Neutrophil (primary cell): ENCODE data around the gene CCSER1.
"Not testable (repeated sequence)": the region's sequence is repeated elsewhere in the genome, so short reads cannot be mapped to it uniquely, and the experiment has no call there.

ENCODE experiments used
- H3K27ac ChIP-seq: fragments of 200-600 bp; sonication (generic); 2 replicates; pipeline ENCODE4 v1.5.1; 2016; ENCODE audit warnings: mild to moderate bottlenecking, moderate library complexity
- H3K27me3 ChIP-seq: fragments of 200-600 bp; sonication (generic); 2 replicates; pipeline ENCODE4 v1.6.0; 2016; ENCODE audit warnings: mild to moderate bottlenecking
- H3K36me3 ChIP-seq: fragments of 200-600 bp; sonication (generic); 2 replicates; pipeline ENCODE4 v1.5.1; 2017
- H3K4me1 ChIP-seq, 2 experiments: fragments of 200-600 bp in 1 of 2; sonication (generic) in 1 of 2; 1 replicate in 1 of 2; 2 replicates in 1 of 2; pipeline versions ENCODE4 v1.5.1 to v1.6.1; 2013 to 2016; ENCODE audit warnings: low read depth in 1 of 2, low read length in 1 of 2, mild to moderate bottlenecking in 1 of 2, moderate library complexity in 1 of 2; ENCODE audit not compliant: control insufficient read depth in 1 of 2, insufficient read depth in 1 of 2
- H3K4me3 ChIP-seq, 2 experiments: fragments of 200-600 bp in 1 of 2; sonication (generic) in 1 of 2; 1 replicate in 1 of 2; 2 replicates in 1 of 2; pipeline ENCODE4 v1.5.1; 2013 to 2016; ENCODE audit warnings: low read depth in 1 of 2, low read length in 1 of 2, mild to moderate bottlenecking in 1 of 2, moderate library complexity in 1 of 2
- H3K9me3 ChIP-seq: fragments of 200-600 bp; sonication (generic); 2 replicates; pipeline ENCODE4 v1.5.1; 2016
- CTCF ChIP-seq: fragments of 200-600 bp; sonication (generic); IDR thresholded peaks from 2 replicates; pipeline ENCODE4 v1.5.1; 2016; ENCODE audit warnings: antibody characterized with exemption

CCSER1 gene

GRCh38 chr4:90904021-90904420 lies 776.8 kb downstream of the CCSER1 start:
- Histone ChIP-seq H3K27ac (no peak overlapping the region), H3K36me3 (no peaks in the 10 kb centered on the region), H3K4me1 (no peaks in the 10 kb centered on the region), H3K27me3 (no peaks in the 10 kb centered on the region), H3K9me3 (no peaks in the 10 kb centered on the region), H3K4me3 (no peak overlapping the region)
- TF ChIP-seq CTCF = no peak

- Histone ChIP-seq H3K27ac (no peak overlapping the region), H3K27me3 (no peaks in the 10 kb centered on the region), H3K9me3 (no peaks in the 10 kb centered on the region), H3K4me1 (no peaks in the 10 kb centered on the region), H3K36me3 (no peaks in the 10 kb centered on the region), H3K4me3 (no peak overlapping the region)
- TF ChIP-seq CTCF = no peak
Measured at GRCh38 chr4:90906239-90906638, 779.0 kb downstream of the CCSER1 start.

GRCh38 chr4:90911724-90912434 lies 784.7 kb downstream of the CCSER1 start:
- not testable (repeated sequence) for H3K27me3 ChIP-seq, H3K4me1 ChIP-seq, H3K27ac ChIP-seq, H3K4me3 ChIP-seq, H3K9me3 ChIP-seq, H3K36me3 ChIP-seq

- Histone ChIP-seq H3K36me3 (no peaks in the 10 kb centered on the region), H3K27me3 (no peaks in the 10 kb centered on the region), H3K4me3 (no peak overlapping the region), H3K9me3 (no peaks in the 10 kb centered on the region), H3K4me1 (no peaks in the 10 kb centered on the region), H3K27ac (no peak overlapping the region)
- no peak for TF ChIP-seq CTCF
Measured at GRCh38 chr4:90922174-90922573, 795.0 kb downstream of the CCSER1 start.

GRCh38 chr4:90926957-90927356 lies 799.8 kb downstream of the CCSER1 start:
- no peak overlapping the region for H3K27ac ChIP-seq
- H3K4me3 ChIP-seq = no peak overlapping the region
- H3K4me1 ChIP-seq = no peaks in the 10 kb centered on the region
- no peak for TF ChIP-seq CTCF
- no peaks in the 10 kb centered on the region for H3K36me3 ChIP-seq
- no peaks in the 10 kb centered on the region for H3K9me3 ChIP-seq
- no peaks in the 10 kb centered on the region for H3K27me3 ChIP-seq

- Histone ChIP-seq H3K36me3 (no peaks in the 10 kb centered on the region), H3K27me3 (no peaks in the 10 kb centered on the region), H3K9me3 (no peaks in the 10 kb centered on the region), H3K4me3 (no peak overlapping the region), H3K4me1 (no peaks in the 10 kb centered on the region), H3K27ac (no peak overlapping the region)
- TF ChIP-seq CTCF = no peak
Measured at GRCh38 chr4:90943311-90943710, 816.1 kb downstream of the CCSER1 start.
